Purkinje cell (primary cell): ENCODE data around the gene GORASP1. TPM values are rescaled to one million over a fixed set of nuclear protein-coding genes. Genes with fewer than 3 reads are reported as not detected.

Experiments used
- polyA plus RNA-seq: library from polyadenylated mRNA; unstranded; fragments of >200 nt; fragmentation: Nextera tagmentation; gene quantifications from 2 replicates; pipeline ENCODE4 v1.2.1, GENCODE V29; 2014

The GORASP1 gene
- polyA plus RNA-seq = 19.8 and 20.4 TPM in 2 replicates

DNA sequence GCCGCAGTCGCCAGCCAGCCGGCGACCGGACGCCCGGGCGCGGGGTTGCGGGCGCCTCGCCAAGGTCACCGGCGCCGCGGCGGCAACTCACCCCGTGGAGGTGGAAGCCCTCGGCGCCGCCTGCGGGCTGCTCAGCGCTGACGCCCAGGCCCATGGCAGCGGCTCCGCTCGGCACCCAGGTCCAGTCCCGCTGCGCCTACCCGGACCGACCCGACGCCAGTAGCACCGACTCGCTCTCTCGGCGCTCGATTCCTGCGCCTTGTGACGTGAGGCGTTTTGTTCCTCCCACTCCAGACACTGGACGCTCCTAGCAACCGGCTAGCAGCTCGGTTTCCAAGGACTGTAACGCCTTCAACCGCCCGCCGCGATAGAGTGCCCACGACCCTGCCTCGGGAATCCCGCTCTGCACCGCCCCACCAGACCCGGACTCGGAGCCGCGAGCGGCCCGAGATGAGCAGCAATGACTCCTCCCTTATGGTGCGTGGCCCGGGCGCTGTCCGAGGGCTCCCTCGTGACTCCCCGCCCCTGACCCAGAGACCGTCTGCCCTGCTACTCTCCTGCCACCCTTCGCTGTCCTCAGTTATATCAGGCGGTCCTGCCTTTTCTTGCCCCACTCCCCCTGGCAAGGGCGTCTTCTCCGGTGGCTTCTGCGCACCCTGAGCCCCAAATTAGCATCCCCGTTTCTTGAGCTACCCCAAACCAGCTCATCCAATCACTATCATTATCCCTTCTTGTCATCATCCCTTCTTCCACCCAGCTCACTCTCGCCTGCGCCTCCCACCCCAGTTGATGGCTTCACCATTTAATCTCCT, at the start of gene GORASP1, which contains the start of gene TTC21A:
TSS of gene GORASP1 (minus strand) at position 240 of the 812 bp plus-strand sequence. CDS start at position 154, 86 bp downstream.
TSS of gene TTC21A (plus strand) at position 293 of the 812 bp plus-strand sequence. CDS start at position 451, 158 bp downstream.

GRCh38 chr3:39051649-39052561, 55.5 kb downstream of the GORASP1 start, which contains the start of the genes SCN11A and WDR48:
TSS of gene SCN11A (minus strand) at chr3:39051944. CDS start at chr3:38950362, 101,582 bp downstream.
TSS of gene WDR48 (plus strand) at chr3:39052016. CDS start at chr3:39052026, 10 bp downstream.

Other genes starting within 250 kb of the GORASP1 start
- gene SCN11A, start 55.7 kb downstream of the GORASP1 start, polyA plus RNA-seq = 0.66 and 0.69 TPM in 2 replicates
- 26.3 and 96.4 TPM in 2 replicates for gene WDR48, start 55.6 kb downstream of the GORASP1 start, polyA plus RNA-seq
- gene TTC21A, start 53 bp upstream of the GORASP1 start, polyA plus RNA-seq = 0.31 and 3.2 TPM in 2 replicates
- gene CSRNP1, start 46.0 kb upstream of the GORASP1 start, polyA plus RNA-seq = 0.31 and 0.82 TPM in 2 replicates
- not detected in 2 replicates for gene XIRP1, start 85.0 kb upstream of the GORASP1 start, polyA plus RNA-seq
- 0.43 TPM in 1 of 2 replicates, not detected in the other for gene CX3CR1, start 172.4 kb upstream of the GORASP1 start, polyA plus RNA-seq
- not detected in 2 replicates for gene CCR8, start 222.1 kb upstream of the GORASP1 start, polyA plus RNA-seq